GM12801 (cell line): Measurements from ENCODE around the gene MYL10.

Source experiments
- CTCF ChIP-seq: IDR thresholded peaks from one replicate; pipeline ENCODE4 v1.5.1; 2011; ENCODE audit warnings: control low read depth; ENCODE audit not compliant: insufficient read length; ENCODE audit errors: extremely low read depth

The MYL10 gene

GRCh38 chr7:101618207-101618839 lies 10.8 kb downstream of the MYL10 start:
- no peak for TF ChIP-seq CTCF

- no peak for TF ChIP-seq CTCF
These were observed 11.5 kb downstream of the MYL10 start for GRCh38 chr7:101617451-101618206.

GRCh38 chr7:101615446-101615845 lies 13.7 kb downstream of the MYL10 start:
- no peak for TF ChIP-seq CTCF

GRCh38 chr7:101614939-101615302 lies 14.2 kb downstream of the MYL10 start:
- TF ChIP-seq CTCF: no peak

- no peak for TF ChIP-seq CTCF
These were observed 14.8 kb downstream of the MYL10 start for GRCh38 chr7:101614098-101614938.

GRCh38 chr7:101612885-101613515 lies 16.1 kb downstream of the MYL10 start:
- no peak for TF ChIP-seq CTCF
